ENCODE data around the gene ACTG1.

ACTG1 gene

DNA sequence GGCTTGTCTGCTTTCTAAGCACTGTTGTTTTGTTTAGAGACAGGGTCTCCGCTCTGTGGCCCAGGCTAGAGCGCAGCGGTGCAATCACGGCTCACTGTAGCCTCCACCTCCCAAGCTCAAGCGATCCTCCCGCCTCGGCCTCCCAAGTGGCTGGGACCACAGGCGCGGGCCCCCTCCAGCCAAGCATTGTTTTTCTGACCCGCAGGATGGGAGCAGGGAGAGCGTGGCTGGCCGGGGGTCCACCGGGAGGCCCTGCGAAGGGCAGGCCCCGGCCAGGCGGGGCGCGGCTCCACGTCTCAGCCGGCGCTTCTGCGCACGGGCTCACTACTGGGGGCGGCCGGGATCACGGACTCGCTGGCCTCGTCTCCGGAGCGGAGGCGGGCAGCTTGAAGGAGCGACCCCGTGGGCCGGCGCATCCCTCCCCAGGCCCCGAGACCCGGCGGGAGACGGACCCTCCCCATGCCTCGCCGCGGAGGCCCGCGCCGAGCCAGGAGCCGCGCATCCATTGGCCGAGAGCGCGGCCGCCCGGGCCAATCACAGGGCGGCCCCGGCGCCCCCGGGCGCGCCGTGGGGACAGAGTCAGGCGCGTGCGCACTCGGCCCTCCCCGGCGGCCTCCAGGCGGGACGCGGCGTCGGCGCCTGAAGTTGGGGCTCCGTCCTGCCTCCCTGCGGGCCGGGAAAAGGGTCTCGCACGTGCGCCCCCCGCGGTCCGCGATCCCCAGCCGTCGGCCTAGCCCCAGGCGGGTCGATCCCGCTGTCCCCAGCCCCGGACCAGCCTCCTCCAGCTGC lies 24.9 kb downstream of the ACTG1 start:
- H3K27ac ChIP-seq = peak overlapping the region; percentile 97

DNA sequence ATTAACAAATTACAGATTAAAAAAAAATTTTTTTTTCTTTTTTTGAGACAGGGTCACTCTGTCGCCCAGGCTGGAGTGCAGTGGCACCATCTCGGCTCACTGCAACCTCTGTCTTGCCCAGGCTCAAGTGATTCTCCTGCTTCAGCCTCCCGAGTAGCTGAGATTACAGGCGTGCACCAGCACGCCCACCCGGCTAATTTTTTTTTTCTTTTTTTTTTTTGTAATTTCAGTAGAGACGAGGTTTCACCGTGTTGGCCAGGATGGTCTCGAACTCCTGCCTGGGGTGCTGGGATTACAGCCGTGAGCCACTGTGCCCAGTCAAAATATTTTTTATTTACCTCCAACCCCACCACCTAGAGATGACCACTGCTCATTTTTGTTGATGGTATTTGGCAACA lies 25.5 kb downstream of the ACTG1 start:
- peak overlapping the region; percentile 97 for H3K27ac ChIP-seq

More for the DNA sequence above, 24.9 kb downstream of the ACTG1 start:
- TF ChIP-seq CTCF (conservative IDR thresholded peaks at IDR 0.05) (no peak), ZFX (IDR thresholded peaks at IDR 0.05) (peak; percentile 77; the same call in 1 of the 2 replicates)

GRCh38 chr17:81486199-81486810 lies 26.3 kb downstream of the ACTG1 start:
- TF ChIP-seq ZFX (IDR thresholded peaks at IDR 0.05) (no peak), CTCF (conservative IDR thresholded peaks at IDR 0.05) (no peak)
- no peak overlapping the region for H3K27ac ChIP-seq

More for the DNA sequence above, 25.5 kb downstream of the ACTG1 start:
- TF ChIP-seq CTCF (conservative IDR thresholded peaks at IDR 0.05) = no peak
- no peak for TF ChIP-seq ZFX (IDR thresholded peaks at IDR 0.05)

GRCh38 chr17:81484195-81484979 lies 28.2 kb downstream of the ACTG1 start:
- H3K27ac ChIP-seq = peak overlapping the region; percentile 67
- TF ChIP-seq ZFX (IDR thresholded peaks at IDR 0.05) = no peak
- TF ChIP-seq CTCF (conservative IDR thresholded peaks at IDR 0.05) = peak; percentile 100

DNA sequence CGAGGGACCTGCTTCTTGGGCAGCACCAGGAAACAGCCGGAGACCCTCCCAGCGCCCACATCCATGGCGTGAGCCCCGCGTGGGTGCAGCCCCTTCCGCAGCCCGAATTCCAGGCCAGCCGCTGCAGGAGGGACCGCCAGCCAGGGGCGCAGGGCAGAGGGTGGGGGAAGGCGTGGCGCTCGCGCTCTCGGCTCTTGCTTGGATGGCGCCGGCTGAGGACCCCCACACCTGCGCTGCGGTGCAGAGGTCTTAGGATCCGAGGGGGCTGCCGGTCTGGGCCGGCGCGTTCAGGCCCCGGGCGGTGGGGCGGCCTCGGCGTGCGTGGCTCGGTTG lies 28.8 kb downstream of the ACTG1 start:
- no peak; the same call in 1 of the 2 replicates for TF ChIP-seq CTCF (conservative IDR thresholded peaks at IDR 0.05)
- no peak for TF ChIP-seq ZFX (IDR thresholded peaks at IDR 0.05)
- H3K27ac ChIP-seq = peak overlapping the region; percentile 67

GRCh38 chr17:81483085-81483861 lies 29.3 kb downstream of the ACTG1 start:
- TF ChIP-seq ZFX (IDR thresholded peaks at IDR 0.05) (no peak), CTCF (conservative IDR thresholded peaks at IDR 0.05) (no peak)
- H3K27ac ChIP-seq = no peak overlapping the region; the same call in 1 of the 2 replicates
